Measurements from ENCODE around the gene GPR180.

DNA sequence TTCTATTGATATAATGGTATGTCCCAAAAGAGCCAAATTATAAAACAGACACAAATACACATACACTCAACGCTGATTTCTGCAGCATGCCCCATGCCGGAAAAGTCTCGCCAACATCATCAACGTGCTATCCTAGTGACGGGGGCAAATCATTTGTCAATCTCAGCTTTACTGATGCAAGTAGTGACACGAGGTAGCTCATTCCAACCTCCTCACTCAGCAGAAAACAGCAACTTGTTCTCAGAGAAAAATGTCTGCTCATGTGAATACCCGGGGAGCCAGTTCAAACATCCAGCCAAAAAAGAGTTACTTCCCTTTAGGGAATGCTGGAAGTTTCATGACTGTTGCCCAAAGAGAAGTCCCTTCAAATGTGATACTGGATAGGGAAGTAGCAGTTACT, 64.4 kb downstream of the GPR180 start:
- TF ChIP-seq, protein P1, sequence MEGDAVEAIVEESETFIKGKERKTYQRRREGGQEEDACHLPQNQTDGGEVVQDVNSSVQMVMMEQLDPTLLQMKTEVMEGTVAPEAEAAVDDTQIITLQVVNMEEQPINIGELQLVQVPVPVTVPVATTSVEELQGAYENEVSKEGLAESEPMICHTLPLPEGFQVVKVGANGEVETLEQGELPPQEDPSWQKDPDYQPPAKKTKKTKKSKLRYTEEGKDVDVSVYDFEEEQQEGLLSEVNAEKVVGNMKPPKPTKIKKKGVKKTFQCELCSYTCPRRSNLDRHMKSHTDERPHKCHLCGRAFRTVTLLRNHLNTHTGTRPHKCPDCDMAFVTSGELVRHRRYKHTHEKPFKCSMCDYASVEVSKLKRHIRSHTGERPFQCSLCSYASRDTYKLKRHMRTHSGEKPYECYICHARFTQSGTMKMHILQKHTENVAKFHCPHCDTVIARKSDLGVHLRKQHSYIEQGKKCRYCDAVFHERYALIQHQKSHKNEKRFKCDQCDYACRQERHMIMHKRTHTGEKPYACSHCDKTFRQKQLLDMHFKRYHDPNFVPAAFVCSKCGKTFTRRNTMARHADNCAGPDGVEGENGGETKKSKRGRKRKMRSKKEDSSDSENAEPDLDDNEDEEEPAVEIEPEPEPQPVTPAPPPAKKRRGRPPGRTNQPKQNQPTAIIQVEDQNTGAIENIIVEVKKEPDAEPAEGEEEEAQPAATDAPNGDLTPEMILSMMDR (IDR thresholded peaks at IDR 0.05), result no peak
- no peak for TF ChIP-seq POLR2A (IDR thresholded peaks at IDR 0.05)

Data from thyroid gland (tissue), 4 donors.